Renal cortical epithelial cell (primary cell): ENCODE measurements around the gene BTAF1. TPM values are rescaled to one million over a fixed set of nuclear protein-coding genes. Genes with fewer than 3 reads are reported as not detected.
A peak's percentile ranks its signal among the peaks of the same experiment; 100 is the strongest.
"Not testable (repeated sequence)": the region's sequence is repeated elsewhere in the genome, so short reads cannot be mapped to it uniquely, and the experiment has no call there.

ENCODE experiments used
- DNase-seq: peaks from one replicate; pipeline ENCODE4 v3.0.0-alpha.2; 2011; ENCODE audit warnings: low read depth
- total RNA-seq: library from RNA; depleted of rRNA; stranded (reverse); fragments of >200 nt; gene quantifications from 2 replicates; pipeline ENCODE4 v1.2.3, GENCODE V29; 2014

BTAF1 gene
- total RNA-seq, 1 donor from 2014 or later = 45.7 TPM

DNA sequence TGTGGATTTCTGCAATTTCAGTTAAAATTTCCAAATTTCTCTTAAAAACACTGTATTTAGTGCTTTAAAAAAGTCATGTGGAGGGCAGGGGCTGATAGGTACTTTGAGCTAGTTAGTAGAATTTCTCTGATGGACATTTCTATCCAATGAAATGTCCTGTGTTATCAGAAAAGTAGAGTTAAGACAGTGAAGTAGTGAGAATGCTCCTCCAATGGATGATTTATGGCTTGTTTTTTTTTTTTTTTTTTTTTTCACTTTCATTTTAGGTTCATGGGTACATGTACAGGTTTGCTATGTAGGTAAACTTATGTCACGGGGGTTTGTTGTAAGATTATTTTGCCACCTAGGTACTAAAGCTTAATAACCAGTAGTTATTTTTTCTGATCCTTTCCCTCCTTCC is 55.0 kb downstream of the BTAF1 start:
- no peak for DNase-seq

DNA sequence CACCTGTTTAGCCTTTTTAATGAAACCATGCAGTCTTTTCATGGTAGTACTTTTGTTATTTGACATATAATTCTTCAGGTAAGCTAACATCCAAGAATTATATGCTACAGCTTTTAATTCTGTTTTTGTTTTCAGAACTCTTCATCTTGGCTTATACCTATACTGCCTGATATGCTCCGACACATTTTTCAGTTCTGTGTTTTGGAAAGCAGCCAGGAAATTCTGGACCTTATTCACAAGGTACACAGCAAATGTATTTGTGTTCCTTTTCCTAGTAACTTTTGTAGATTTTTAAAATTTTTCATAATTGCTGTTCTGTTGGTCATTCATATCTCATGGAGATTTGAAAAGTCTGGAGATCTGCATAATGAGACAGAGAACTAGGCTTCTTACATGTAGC is 56.7 kb downstream of the BTAF1 start:
- DNase-seq = no peak

DNA sequence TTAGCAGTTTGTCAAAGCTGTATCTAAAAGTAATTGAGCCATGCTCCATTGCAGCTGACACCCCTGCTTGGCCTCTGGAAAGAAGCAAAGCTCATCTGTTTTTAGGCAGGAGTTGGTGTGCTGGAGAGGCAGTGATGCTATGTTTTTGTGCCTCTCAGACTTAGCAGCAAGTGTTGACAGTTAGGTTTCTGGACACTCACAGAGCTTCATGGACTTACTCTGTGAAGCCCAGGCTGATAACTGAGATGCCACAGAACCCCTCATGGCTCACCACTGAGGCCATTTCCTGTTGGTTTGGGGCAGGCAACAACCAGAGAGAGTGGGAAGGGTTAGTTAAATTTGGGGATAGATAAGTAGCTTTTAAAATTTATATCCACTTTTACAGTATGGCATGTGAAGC is 59.8 kb downstream of the BTAF1 start:
- DNase-seq = no peak

DNA sequence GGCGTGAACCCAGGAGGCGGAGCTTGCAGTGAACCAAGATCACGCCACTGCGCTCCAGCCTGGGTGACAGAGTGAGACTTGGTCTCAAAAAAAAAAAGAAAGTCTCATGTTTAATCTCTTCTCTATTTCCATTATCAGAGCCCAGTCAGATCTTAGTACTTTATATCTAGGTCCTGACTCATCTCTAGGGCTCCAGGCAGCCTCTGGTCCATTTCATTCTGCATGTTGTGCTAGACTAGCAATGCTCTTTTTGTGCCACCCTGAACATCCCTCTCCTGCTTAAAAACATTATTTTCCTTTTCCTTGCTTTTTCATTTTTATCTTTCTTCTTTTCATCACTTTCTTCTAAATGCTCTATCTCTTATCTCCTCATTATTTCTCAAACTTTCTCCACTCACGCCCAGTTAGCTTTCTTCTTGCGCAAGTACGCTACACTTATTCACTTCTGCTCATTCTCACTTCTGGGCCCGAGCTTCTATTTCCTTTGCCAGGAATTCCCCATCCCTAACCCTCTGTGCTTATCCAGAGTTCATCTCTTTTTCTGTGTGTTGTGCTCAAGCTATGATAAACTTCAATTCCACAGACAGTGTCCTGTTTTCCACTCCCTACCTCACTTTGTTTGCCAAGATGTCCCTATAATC is 63.9 kb downstream of the BTAF1 start:
- no peak for DNase-seq

DNA sequence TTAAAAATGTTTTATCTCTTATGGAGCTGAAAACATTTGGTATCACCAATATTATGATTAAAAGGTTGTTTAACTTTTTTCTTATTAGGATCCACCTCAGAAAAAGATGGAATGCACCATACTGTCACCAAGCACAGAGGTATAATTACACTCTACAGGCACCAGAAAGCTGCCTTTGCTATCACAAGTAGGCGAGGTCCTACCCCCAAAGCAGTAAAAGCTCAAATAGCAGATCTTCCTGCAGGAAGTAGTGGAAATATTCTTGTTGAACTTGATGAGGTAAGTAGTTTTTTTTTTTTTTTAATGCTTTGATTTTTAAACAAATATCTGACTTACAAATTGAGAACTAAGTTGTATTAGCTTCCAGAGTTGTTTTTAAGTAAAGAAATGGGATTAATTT is 68.5 kb downstream of the BTAF1 start:
- DNase-seq = no peak

DNA sequence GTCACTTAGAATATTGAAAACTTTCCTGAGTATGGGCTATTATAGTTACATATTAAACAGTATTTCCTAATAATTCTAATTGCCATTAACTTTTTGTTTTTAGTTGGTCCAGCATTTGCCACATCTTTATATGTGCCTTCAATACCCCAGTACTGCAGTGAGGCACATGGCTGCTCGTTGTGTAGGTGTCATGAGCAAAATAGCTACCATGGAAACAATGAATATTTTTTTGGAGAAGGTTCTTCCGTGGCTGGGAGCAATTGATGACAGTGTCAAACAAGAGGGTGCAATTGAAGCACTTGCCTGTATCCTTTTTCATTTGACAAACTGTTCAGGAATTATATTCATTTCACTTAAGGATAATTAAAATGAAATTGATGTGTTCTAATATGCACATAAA is 72.7 kb downstream of the BTAF1 start:
- peak; percentile 10 for DNase-seq

DNA sequence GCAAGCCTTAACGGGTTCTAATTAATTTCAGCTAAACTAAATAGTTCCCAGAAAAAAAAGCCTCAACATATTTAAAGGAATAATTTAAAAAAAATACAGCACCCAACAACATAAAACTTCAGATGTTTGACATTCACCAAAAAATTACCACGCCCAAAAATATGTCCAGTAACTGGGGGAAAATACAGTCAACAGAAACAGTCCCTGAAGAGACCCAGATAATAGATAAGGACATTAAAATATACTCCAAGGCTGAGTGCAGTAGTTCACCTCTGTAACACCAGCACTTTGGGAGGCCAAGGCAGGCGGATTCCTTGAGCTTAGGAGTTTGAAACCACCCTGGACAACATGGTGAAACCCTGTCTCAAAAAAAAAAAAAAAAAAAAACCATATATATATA is 78.0 kb downstream of the BTAF1 start:
- no peak for DNase-seq

DNA sequence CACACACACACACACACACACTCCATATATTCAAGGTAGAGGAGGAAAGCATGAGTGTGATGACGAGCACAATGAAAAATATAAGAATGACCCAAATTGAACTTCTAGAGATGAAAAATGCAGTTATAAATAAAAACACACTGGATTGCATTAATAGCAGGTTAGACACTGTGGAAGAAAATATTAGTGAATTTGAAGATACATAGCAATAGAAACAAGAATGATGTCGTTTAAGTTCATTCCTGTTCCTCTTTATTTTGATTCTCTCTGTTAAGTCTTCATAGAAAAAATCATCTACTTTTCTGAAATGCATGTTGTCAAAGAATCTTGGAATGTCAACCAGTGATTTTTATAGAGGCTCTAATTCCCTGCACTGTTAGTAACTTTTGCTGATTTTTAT is 78.4 kb downstream of the BTAF1 start:
- no peak for DNase-seq

DNA sequence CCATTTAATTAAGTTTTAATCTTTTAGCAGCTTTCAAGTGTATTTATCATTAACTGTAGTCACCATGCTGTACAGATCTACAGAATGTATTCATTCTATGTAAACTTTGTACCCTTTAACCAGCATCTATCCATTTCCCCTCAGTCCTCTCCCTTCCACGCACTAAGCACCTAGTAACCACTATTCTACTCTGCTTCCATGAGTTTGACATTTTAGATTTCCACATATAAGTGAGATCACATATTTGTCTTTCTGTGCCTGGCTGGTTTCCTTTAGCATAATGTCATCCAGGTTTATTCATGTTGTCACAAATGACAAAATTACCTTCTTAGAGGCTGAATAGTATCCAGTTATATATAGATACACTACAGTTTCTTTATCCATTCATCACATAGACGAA is 79.7 kb downstream of the BTAF1 start:
- DNase-seq = no peak

DNA sequence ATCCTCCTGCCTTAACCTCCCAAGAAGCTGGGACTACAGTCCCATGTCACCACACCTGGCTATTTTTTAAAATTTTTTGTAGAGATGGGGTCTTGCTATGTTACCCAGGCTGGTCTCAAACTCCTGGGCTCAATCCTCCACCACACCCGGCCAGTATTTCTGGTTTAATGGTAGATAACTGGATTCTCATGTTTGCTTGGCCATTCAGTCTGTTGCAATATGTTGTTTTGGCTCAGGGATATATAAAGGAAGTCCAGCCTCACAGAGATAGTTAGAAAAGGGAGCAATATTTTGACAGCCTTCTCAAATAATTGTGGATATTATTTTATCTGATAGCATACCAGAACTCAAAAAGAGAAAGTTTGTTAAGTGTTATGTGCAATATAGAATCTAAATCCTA is 82.4 kb downstream of the BTAF1 start:
- no peak for DNase-seq

DNA sequence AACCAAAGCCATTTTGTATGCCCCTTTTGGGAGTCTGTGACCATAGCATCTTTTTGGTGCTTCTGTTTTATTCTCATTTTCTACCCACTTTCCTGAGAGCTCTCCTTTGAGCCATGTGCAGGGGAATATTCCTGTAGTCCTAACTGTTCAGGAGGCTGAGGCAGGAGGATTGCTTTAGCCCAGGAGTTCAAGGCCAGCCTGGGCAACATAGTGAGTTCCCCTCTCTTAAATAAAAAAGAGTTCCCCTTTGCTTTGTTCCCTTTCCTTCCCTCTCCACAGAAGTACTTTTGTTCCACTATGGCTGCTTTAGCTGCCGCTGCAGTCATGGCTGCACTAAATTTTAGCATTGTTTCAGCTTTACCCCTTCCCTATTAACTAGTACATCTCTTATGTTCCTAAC is 85.9 kb downstream of the BTAF1 start:
- no peak for DNase-seq

DNA sequence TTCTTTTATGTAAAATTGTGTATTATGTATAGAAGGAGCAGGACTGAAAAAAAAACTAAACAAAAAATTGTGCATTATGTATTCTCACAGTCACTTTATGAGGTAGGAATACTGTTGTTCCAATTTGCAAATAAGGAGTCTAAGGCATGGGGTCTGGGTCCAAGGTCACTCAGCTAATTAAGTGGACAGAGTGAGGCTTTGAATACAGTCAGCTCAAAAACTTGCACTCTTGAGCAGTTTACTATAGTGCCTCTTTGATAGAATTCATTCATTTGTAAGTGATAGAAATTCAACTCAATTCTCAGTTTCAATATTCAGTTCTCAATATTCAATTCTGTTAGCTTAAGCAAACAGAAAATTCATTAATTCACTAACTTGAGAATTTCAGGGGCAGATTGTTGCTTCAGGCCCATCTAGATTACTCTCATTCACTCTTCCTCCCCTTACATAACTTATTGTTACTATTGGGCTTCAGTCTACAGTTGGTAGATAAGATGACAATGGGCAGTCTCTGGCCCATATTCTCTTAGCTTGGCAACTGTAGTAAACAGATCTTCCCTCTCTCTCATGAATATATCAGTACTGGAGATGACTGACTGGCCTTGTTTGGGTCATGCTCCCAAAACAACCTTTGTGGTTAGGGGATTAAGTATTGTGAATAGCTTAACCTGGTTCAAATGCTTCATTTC is 86.6 kb downstream of the BTAF1 start:
- peak; percentile 32 for DNase-seq

DNA sequence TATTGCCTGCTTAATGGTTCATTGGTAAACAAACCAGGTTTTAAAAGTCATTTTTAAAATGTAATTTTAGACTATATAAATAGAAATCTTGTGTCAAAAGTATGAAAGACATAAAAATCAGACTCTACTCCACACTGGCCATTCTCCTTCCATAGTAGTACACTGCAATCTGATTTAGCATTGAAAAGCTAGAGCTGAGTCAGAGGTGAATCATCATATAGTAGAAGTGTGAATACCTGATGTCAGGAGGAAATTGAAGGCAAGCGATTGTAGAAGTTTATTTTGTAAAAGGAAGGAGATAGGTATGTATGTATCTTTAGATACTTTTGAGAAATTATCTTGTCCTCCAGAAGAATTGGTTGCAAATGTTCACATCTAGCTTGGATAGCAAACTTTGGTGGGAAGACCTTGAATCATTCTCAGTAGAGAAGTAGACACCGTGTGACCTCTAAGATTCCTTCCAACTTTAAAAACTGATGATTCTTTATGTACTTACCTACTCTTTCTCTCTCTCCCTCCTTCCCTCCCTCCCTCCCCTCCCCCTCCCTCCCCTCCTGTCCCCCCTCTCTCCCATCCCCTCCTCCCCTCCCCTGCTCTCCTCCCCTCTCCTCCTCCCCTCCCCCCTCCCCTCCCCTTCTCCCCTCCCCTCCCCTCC is 88.1 kb downstream of the BTAF1 start:
- DNase-seq = peak; percentile 88

DNA sequence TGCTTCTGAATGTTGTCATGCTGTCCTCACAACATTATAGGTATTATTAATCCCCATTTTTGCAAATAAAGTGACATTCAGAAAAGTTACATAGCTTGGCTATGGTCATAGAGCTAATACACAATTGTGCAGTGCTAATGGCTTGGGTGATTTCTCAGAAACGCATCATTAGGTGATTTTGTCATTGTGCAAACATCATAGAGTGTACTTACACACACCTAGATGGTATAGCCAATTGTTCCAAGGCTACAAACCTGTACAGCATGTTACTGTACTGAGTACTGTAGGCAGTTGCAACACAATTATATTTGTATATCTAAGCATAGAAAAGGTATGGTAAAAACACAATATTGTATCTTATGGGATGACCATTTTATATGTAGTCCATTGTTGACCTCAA is 91.0 kb downstream of the BTAF1 start:
- DNase-seq = no peak

DNA sequence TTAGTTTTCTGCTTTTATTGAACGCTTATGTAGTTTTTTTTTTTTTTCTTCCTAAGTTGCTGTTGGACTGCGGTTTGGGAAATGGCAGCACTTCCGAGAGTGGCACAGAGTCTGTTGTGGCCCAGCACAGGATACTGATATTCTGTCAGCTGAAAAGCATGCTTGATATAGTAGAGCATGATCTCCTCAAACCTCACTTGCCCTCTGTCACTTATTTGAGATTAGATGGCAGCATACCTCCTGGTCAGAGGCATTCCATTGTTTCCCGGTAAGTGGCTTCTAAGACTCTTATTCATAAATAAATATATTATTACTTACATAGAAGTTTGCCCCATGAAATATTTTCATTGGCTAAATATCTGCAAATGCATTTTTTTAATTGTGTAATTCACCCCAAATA is 101.1 kb downstream of the BTAF1 start:
- DNase-seq = no peak

DNA sequence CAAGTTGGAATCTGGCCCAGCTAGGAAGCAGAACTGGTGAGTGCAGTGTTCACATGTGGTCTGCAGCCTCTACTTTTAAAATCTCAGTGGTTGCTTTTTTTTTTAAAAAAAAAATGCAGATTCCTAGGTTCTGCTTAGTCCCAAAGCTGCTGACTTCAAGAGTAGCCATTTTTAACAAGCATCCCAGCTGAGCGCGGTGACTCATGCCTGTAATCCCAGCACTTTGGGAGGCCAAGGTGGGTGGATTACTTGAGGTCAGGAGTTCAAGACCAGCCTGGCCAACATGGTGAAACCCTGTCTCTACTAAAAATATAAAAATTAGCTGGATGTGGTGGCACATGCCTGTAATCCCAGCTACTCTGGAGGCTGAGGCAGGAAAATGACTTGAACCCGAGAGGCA is 101.8 kb downstream of the BTAF1 start:
- not testable (repeated sequence) for DNase-seq

DNA sequence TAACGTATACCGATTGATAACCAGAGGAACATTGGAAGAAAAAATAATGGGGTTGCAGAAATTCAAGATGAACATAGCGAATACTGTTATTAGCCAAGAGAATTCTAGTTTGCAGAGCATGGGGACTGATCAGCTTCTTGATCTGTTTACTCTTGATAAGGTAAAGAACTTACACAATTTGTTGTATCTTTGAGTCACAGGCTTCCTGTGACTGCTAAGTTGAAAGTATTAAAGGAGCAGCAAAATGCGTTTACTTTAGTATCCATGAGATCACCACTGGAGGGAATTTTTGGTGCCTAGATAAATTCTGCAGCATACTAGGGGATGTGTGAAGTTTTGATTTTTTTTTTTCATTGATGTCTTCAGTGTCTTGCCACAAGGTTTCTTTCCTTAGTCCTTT is 103.6 kb downstream of the BTAF1 start:
- no peak for DNase-seq

DNA sequence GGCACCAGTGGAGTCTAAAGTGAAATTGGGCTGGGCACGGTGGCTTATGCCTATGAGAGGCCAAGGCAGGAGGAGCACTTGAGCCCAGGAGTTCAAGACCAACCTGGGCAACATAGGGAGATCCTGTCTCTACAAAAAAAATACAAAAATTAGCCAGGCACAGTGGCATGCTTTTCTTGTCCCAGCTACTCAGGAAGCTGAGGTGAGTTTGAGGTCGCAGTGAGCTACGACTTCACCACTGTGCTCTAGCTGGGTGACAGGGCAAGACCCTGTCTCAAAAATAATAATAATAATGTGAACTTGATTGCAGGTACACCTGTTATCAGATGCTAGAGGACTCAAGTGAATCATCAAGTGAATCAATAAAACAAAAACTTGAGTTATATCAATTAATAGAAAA is 108.0 kb downstream of the BTAF1 start:
- no peak for DNase-seq

DNA sequence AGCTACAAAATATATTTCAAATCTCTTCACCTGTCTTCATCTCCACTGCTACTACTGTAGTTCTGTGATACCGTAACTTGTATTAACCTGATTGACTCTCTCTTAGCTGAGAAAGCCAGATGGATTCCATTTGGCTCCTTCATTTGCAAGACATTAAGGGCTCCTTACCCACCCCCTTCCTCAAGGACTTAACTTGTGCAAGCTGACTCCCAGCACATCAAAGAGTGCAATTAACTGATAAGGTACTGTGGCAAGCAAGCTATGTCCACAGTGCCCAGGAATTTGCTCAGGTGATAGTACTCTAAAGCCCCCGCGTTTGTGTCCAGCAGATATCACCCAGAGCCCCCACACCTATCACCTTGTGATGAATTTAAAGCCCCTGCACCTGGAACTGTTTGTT is 109.5 kb downstream of the BTAF1 start:
- DNase-seq = not testable (repeated sequence)

DNA sequence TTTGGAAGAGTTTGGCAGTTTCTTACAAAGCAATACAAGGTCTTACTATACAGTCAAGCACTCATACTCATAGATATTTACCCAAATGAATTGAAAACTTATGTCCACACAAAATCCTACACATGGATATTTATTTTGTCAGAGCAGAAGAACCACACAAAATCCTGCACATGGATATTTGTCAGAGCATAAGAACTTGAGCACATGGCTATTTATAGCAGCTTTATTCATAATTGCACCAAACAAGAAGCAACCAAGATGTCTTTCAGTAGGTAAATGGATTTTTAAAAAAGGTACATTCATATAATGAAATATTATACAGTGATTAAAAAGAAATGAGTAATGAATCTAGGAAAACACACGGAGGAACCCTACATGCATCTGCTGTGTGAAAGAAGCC is 115.4 kb downstream of the BTAF1 start:
- DNase-seq = no peak

DNA sequence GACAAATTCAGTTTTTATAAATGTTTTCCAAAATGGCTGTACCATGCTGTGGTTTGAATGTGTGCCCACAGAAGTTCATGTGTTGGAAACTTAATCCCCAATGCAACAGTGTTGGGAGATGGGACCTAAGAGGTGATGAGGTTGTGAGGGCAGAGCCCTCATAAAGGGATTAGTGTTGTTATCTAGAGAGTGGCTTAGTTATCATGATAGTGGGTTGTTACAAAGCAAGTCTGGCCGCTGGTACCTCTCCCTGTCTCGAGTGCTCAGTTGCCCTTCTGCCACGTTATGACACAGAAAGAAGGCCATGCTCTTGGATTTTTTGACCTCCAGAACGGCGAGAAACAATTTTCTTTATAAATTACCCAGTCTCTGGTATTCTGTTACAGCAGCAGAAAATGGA is 119.0 kb downstream of the BTAF1 start:
- DNase-seq = no peak

DNA sequence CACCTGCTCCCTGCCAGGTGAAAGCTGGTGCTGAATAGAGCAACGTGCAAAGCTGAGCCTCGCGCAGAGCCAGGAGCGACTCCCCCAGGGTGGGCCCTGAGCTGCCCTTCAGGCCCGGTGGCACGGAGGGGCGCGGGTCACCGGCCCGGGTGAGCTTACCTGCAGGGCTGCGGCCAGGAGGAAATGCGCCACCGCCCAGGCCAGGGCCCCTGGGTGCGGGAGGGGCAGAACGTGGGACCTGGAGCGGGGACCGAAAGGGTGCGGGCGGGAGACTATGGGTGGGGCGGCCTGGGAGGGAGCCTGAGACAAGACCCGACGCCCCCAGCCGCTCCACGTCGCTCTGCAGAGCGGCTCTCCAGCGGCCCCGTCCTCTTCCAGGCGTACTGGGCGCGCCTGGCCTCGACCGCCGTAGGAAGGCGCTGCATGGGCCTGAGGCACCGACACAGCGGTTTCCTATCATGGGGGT is 122.1 kb downstream of the BTAF1 start:
- DNase-seq = no peak

DNA sequence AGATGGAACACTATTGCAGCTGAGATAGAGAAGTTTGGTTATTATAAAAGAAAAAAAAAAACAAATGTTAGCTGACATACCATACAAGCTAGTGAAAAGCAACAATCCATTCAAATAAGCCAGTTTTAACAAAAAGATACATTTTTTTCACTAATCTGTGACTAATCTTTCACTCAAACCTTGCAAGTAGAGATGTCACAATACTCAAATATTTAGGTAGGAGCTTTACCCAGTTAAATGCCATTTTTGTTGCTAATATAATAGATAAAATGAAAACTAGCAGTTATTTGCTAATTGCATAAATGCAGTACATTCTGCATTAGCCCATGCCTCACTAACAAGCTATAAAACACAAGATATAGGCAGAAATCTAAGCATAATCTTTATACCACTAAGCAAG is 123.6 kb downstream of the BTAF1 start:
- DNase-seq = no peak
